ENCODE results near the gene KLHDC9.

GRCh38 chr1:161054232-161054631 lies 43.9 kb upstream of the KLHDC9 start:
- no peak for TF ChIP-seq CTCF (IDR thresholded peaks at IDR 0.05)
- TF ChIP-seq POLR2A (IDR thresholded peaks at IDR 0.05), result no peak
